ENCODE data around the gene PALM3. TPM values are rescaled to one million over a fixed set of nuclear protein-coding genes. Genes with fewer than 3 reads are reported as not detected.
"Not testable (repeated sequence)": the region's sequence is repeated elsewhere in the genome, so short reads cannot be mapped to it uniquely, and the experiment has no call there.

The PALM3 gene
- total and polyA plus RNA-seq, 4 donors = 1.7 to 27.3 (median 15.4) TPM

DNA sequence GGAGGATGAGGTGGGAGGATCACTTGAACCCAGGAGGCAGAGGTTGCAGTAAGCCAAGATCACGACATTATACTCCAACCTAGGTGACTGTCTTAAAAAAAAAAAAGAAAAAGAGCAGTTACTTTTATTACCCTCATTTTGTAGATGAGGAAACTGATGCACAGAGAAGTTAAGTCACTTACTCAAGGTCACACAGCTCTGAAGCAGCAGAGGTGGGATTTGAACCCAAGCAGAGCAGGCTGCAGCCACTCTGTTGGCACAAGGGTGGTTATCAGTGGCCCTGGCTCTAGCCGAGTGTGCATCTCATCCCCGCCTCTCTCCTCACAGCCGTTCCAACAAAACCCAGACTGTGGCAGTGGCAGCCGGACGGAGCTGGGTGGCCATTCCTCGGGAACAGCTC is 22.7 kb downstream of the PALM3 start:
- DNase-seq (ENCODE audit: low read depth in 4 of 6, low spot score in 6 of 6) = no peak
- no peaks in the 10 kb centered on the region for H3K9me3 ChIP-seq (ENCODE audit: control insufficient read depth, insufficient read depth, low read length)
- H3K27ac ChIP-seq (ENCODE audit: low read depth, low read length) = no peak overlapping the region
- no peak overlapping the region for H3K4me3 ChIP-seq (ENCODE audit: low read depth, low read length)
- WGBS (ENCODE audit: insufficient coverage) = 90% methylated on average over 5 of the region's 7 CpGs
- no peaks in the 10 kb centered on the region for H3K27me3 ChIP-seq (ENCODE audit: control insufficient read depth, insufficient read depth, low read length)
- H3K4me1 ChIP-seq (ENCODE audit: control insufficient read depth, insufficient read depth, low read length) = no peaks in the 10 kb centered on the region
- no peaks in the 10 kb centered on the region for H3K36me3 ChIP-seq (ENCODE audit: control insufficient read depth, insufficient read depth, low read length)

DNA sequence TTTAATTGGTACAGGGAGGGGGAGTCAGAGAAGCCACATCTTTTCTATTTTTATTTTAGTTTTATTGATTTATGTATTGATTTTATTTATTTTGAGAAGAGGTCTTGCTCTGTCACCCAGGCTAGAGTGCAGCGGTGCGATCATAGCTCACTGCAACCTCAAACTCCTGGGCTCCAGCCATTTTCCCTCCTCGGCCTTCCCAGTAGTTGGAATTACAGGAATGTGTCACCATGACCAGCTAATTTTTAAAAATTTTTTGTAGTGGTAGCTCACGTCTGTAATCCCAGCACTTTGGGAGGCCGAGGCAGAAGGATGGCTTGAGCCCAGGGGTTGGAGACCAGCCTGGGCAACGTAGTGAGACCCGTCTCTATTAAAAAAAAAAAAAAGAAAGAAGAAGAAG is 26.2 kb downstream of the PALM3 start:
- Histone ChIP-seq H3K9me3 (ENCODE audit: control insufficient read depth, insufficient read depth, low read length) (no peaks in the 10 kb centered on the region), H3K4me3 (ENCODE audit: low read depth, low read length) (no peak overlapping the region), H3K27me3 (ENCODE audit: control insufficient read depth, insufficient read depth, low read length) (peaks cover 6% of the 10 kb centered on the region), H3K27ac (ENCODE audit: low read depth, low read length) (no peak overlapping the region), H3K36me3 (ENCODE audit: control insufficient read depth, insufficient read depth, low read length) (no peaks in the 10 kb centered on the region), H3K4me1 (ENCODE audit: control insufficient read depth, insufficient read depth, low read length) (peaks cover 17% of the 10 kb centered on the region)
- DNase-seq (ENCODE audit: low read depth in 4 of 6, low spot score in 6 of 6) = no peak
- 80% methylated on average over 2 of the region's 7 CpGs for WGBS (ENCODE audit: insufficient coverage)

DNA sequence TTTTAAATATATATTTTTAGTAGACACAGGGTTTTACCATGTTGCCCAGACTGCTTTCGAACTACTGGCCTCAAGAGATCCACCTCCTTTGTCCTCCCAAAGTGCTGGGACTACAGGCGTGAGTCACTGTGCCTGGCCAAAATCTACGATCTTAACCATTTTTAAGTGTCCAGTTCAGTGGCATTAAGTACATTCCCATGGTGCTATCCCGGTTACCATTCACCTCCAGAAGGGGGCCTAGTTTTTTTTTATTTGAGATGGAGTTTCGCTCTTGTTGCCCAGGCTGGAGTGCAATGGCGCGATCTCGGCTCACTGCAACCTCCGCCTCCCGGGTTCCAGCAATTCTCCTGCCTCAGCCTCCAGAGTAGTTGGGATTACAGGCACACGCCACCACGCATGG is 26.7 kb downstream of the PALM3 start:
- not testable (repeated sequence) for H3K9me3 ChIP-seq (ENCODE audit: control insufficient read depth, insufficient read depth, low read length); H3K27ac ChIP-seq (ENCODE audit: low read depth, low read length); H3K27me3 ChIP-seq (ENCODE audit: control insufficient read depth, insufficient read depth, low read length); H3K36me3 ChIP-seq (ENCODE audit: control insufficient read depth, insufficient read depth, low read length); DNase-seq (ENCODE audit: low read depth in 4 of 6, low spot score in 6 of 6); H3K4me3 ChIP-seq (ENCODE audit: low read depth, low read length)
- 87% methylated on average over 8 of the region's 12 CpGs for WGBS (ENCODE audit: insufficient coverage)
- peaks cover 17% of the 10 kb centered on the region for H3K4me1 ChIP-seq (ENCODE audit: control insufficient read depth, insufficient read depth, low read length)

DNA sequence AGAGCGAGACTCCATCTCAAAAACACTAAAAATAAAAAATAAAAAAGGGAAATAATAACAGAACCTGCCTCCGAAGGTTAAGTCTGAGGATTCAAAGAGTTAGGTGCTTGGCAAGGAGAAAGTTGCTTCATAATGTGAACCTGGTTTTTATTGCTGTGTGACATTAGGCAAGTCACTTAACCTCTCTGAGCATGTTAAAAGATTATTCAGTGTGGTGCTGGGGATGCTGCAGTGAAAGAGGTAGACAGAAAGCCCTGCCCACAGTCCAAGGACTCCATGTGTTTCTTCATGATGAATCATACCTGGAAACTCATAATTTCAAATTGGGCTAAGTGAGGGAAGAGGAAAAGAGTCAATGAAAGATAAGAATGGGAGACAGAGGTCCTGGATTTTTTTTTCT is 27.9 kb downstream of the PALM3 start:
- 100% methylated on average over 1 of the region's 2 CpGs for WGBS (ENCODE audit: insufficient coverage)

DNA sequence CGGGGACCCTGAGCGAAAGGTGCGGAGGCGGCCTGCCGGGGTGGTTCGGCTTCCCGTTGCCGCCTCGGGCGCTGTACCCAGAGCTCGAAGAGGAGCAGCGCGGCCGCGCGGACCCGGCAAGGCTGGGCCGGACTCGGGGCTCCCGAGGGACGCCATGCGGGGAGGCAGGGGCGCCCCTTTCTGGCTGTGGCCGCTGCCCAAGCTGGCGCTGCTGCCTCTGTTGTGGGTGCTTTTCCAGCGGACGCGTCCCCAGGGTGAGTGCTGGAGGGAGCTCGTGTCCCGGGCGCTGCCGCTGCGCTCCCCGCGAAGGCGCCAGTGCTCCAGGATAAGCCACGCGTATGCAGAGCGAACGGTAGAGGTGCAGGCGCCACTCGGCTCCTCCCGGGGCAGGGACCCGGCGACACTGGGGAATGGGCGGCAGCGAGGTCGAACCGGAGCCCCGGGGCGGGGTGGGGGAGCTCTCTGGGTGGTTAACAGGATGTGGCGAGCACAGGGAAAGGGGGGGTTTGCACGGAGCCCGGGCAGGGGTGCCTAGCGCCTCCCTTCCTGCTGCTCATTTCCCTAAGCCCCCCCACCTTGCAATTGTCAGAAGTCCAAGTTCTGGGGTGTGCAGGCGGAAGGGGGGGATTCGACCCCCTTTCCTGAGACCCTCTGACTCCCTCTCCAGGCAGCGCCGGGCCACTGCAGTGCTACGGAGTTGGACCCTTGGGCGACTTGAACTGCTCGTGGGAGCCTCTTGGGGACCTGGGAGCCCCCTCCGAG is 30.0 kb downstream of the PALM3 start, which contains the start of gene IL27RA:
Gene IL27RA (plus strand): TSS at position 44 of the 762 bp plus-strand sequence. CDS start 111 bp downstream, at position 155.
- Histone ChIP-seq H3K27me3 (ENCODE audit: control insufficient read depth, insufficient read depth, low read length) (peaks cover 14% of the 10 kb centered on the region), H3K4me3 (ENCODE audit: low read depth, low read length) (peak within 1 kb of the TSS; percentile 55), H3K9me3 (ENCODE audit: control insufficient read depth, insufficient read depth, low read length) (no peaks in the 10 kb centered on the region), H3K27ac (ENCODE audit: low read depth, low read length) (no peak within 1 kb of the TSS), H3K4me1 (ENCODE audit: control insufficient read depth, insufficient read depth, low read length) (peaks cover 17% of the 10 kb centered on the region), H3K36me3 (ENCODE audit: control insufficient read depth, insufficient read depth, low read length) (no peaks in the 10 kb centered on the region)
- peak in 4 of 6 donors; percentile 20 to 84 (median 56) for DNase-seq (ENCODE audit: low read depth in 4 of 6, low spot score in 6 of 6)
- WGBS (ENCODE audit: insufficient coverage) = under 1% methylated on average over 53 of the region's 63 CpGs

More for the DNA sequence above, 27.9 kb downstream of the PALM3 start:
- no peak for DNase-seq (ENCODE audit: low read depth in 4 of 6, low spot score in 6 of 6)
- Histone ChIP-seq H3K4me1 (ENCODE audit: control insufficient read depth, insufficient read depth, low read length) (peaks cover 17% of the 10 kb centered on the region), H3K27me3 (ENCODE audit: control insufficient read depth, insufficient read depth, low read length) (peaks cover 10% of the 10 kb centered on the region), H3K4me3 (ENCODE audit: low read depth, low read length) (no peak overlapping the region), H3K9me3 (ENCODE audit: control insufficient read depth, insufficient read depth, low read length) (no peaks in the 10 kb centered on the region), H3K27ac (ENCODE audit: low read depth, low read length) (no peak overlapping the region), H3K36me3 (ENCODE audit: control insufficient read depth, insufficient read depth, low read length) (no peaks in the 10 kb centered on the region)

DNA sequence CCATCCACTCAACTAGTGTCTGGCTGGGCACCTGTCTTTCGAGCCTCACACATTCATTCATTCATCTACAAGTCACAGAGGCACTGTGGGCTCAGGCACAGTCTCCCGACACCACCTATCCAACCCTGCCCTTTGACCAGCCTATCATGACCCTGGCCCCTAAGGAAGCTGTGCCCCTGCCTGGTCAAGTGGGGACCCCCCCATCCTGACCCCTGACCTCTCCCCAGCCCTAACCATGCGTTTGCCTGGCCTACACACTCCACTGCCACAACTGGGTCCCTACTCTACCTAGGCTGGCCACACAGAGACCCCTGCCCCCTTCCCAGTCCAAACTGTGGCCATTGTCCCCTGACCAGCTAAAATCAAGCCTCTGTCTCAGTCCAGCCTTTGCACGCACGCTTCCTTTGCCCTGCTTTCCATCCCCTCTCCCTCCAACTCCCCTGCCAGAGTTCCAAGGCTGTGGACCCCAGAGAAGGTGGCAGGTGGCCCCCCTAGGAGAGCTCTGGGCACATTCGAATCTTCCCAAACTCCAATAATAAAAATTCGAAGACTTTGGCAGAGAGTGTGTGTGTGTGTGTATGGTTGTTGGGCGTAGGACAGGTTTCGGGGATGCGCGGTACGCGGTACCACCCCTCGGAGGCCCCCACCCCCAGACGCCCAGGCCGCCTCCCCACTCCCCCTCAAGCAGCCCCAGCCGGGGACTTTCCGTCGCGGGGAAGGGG is 30.7 kb downstream of the PALM3 start:
- Histone ChIP-seq H3K9me3 (ENCODE audit: control insufficient read depth, insufficient read depth, low read length) (no peaks in the 10 kb centered on the region), H3K4me3 (ENCODE audit: low read depth, low read length) (peak overlapping the region; percentile 55), H3K36me3 (ENCODE audit: control insufficient read depth, insufficient read depth, low read length) (no peaks in the 10 kb centered on the region), H3K27me3 (ENCODE audit: control insufficient read depth, insufficient read depth, low read length) (peaks cover 14% of the 10 kb centered on the region), H3K27ac (ENCODE audit: low read depth, low read length) (no peak overlapping the region), H3K4me1 (ENCODE audit: control insufficient read depth, insufficient read depth, low read length) (peaks cover 17% of the 10 kb centered on the region)
- DNase-seq (ENCODE audit: low read depth in 4 of 6, low spot score in 6 of 6) = no peak
- 36% methylated on average over 9 of the region's 20 CpGs for WGBS (ENCODE audit: insufficient coverage)

DNA sequence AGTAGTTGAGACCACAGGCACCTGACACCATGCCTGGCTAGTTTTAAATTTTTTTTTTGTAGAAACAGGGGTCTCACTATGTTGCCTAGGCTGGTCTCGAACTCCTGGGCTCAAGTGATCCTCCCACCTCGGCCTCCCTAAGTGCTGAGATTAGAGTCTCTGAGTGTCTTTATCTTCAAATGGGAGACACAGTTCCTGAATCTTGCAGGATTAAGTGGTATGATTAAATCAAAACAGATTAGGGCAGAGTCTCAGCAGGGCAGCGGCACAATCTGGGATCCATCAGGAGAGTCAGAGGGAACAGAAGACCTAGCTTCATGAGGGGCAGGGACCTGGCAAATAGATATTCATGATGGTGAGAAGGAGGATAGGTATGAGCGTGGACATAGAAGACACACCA is 33.0 kb downstream of the PALM3 start:
- H3K36me3 ChIP-seq (ENCODE audit: control insufficient read depth, insufficient read depth, low read length) = no peaks in the 10 kb centered on the region
- no peak for DNase-seq (ENCODE audit: low read depth in 4 of 6, low spot score in 6 of 6)
- no peaks in the 10 kb centered on the region for H3K9me3 ChIP-seq (ENCODE audit: control insufficient read depth, insufficient read depth, low read length)
- 86% methylated on average over 4 of the region's 4 CpGs for WGBS (ENCODE audit: insufficient coverage)
- no peak overlapping the region for H3K27ac ChIP-seq (ENCODE audit: low read depth, low read length)
- peaks cover 17% of the 10 kb centered on the region for H3K4me1 ChIP-seq (ENCODE audit: control insufficient read depth, insufficient read depth, low read length)
- H3K27me3 ChIP-seq (ENCODE audit: control insufficient read depth, insufficient read depth, low read length) = peaks cover 14% of the 10 kb centered on the region
- no peak overlapping the region for H3K4me3 ChIP-seq (ENCODE audit: low read depth, low read length)

DNA sequence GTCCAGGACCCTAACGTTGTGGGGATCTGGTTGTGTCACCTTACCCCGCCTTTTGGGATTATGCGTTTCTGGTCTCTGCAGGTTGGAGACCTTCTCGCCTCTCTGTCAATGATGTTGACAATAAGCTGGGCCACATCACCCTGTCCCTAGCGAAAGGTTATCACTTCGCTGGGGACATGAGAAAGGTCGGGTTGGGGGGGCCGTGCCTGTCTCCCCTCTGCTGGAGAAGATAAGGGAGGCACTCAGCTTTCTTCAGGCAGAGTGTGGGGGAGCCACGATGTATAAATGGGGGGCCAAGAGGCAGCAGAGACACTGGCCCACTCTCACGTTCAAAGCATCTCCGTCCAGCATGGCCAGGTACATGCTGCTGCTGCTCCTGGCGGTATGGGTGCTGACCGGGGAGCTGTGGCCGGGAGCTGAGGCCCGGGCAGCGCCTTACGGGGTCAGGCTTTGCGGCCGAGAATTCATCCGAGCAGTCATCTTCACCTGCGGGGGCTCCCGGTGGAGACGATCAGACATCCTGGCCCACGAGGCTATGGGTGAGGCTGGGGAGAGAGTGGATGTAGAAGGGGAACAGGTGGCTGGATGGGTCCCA is 33.9 kb downstream of the PALM3 start, which contains the start of gene RLN3:
Gene RLN3 (plus strand): TSS at position 293 of the 595 bp plus-strand sequence. CDS start 57 bp downstream, at position 350.
- no peak for DNase-seq (ENCODE audit: low read depth in 4 of 6, low spot score in 6 of 6)
- Histone ChIP-seq H3K36me3 (ENCODE audit: control insufficient read depth, insufficient read depth, low read length) (no peaks in the 10 kb centered on the region), H3K9me3 (ENCODE audit: control insufficient read depth, insufficient read depth, low read length) (no peaks in the 10 kb centered on the region), H3K4me3 (ENCODE audit: low read depth, low read length) (no peak within 1 kb of the TSS), H3K27ac (ENCODE audit: low read depth, low read length) (no peak within 1 kb of the TSS), H3K4me1 (ENCODE audit: control insufficient read depth, insufficient read depth, low read length) (peaks cover 20% of the 10 kb centered on the region), H3K27me3 (ENCODE audit: control insufficient read depth, insufficient read depth, low read length) (peaks cover 14% of the 10 kb centered on the region)
- 67% methylated on average over 24 of the region's 24 CpGs for WGBS (ENCODE audit: insufficient coverage)

DNA sequence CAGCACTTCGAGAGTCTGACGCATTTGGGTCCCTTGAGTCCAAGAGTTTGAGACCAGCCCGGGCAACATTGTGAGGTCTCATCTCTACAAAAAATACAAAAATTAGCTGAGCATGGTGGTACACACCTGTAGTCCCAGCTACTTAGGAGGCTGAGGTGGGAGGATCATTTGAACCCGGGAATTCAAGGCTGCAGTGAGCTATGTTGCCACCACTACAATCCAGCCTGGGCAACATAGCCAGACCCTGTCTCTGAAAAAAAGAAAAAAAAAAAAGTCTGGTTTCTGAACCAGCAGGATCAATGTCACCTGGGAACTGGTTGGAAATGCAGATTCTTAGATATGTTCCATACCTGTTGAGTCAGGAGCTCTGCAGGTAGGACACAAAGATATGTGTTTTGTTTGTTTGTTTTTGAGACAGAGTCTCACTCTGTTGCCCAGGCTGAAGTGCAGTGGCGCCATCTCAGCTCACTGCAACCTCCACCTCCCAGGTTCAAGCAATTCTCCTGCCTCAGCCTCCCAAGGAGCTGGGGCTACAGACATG is 35.2 kb downstream of the PALM3 start:
- WGBS (ENCODE audit: insufficient coverage) = 83% methylated on average over 2 of the region's 5 CpGs

More for the DNA sequence above, 35.2 kb downstream of the PALM3 start:
- H3K4me3 ChIP-seq (ENCODE audit: low read depth, low read length); H3K36me3 ChIP-seq (ENCODE audit: control insufficient read depth, insufficient read depth, low read length); H3K4me1 ChIP-seq (ENCODE audit: control insufficient read depth, insufficient read depth, low read length); DNase-seq (ENCODE audit: low read depth in 4 of 6, low spot score in 6 of 6); H3K9me3 ChIP-seq (ENCODE audit: control insufficient read depth, insufficient read depth, low read length); H3K27ac ChIP-seq (ENCODE audit: low read depth, low read length): not testable (repeated sequence)
- peaks cover 14% of the 10 kb centered on the region for H3K27me3 ChIP-seq (ENCODE audit: control insufficient read depth, insufficient read depth, low read length)

Data from spinal cord (tissue), 10 donors.